NCI-H1436 (cell line): Measurements from ENCODE around the gene PRKACA.

Source experiments
- DNase-seq: peaks from one replicate; lab custom pipeline; 2025; lab: John Stamatoyannopoulos, UW

Gene PRKACA

DNA sequence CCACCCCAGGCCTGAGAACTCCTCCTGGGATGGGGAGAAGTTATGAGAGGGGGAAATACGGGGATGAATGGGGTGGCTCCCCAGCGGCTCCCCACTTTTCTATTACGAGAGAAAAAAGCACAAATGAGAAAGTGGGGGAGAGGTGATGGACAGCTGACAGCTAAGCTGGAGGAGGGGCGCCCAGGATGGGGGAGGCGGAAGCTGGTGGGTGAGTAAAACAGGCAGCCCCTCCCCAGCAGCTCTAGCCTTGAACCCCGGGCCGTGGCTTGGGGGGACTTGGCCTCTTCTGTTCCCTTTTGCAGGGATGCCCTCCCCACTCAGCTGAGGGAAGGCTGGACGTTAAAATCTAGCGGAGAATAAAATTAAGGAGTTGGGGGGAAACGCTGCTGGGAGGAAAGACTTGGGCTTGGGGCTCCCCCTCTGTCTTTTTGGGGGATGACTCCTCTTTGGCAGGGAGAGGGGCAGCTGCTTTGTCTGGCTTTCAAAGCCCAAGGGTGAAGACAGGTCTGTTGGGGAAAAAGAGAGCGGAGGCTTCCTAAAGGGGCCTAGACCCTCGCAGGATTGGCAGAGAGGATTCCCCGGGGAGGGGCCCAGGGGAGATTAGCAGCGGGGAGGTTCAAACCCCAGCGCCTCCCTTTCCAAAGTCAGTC, 25.6 kb downstream of the PRKACA start:
- DNase-seq = no peak

GRCh38 chr19:14091081-14091812, 26.3 kb downstream of the PRKACA start:
- peak; percentile 89 for DNase-seq

DNA sequence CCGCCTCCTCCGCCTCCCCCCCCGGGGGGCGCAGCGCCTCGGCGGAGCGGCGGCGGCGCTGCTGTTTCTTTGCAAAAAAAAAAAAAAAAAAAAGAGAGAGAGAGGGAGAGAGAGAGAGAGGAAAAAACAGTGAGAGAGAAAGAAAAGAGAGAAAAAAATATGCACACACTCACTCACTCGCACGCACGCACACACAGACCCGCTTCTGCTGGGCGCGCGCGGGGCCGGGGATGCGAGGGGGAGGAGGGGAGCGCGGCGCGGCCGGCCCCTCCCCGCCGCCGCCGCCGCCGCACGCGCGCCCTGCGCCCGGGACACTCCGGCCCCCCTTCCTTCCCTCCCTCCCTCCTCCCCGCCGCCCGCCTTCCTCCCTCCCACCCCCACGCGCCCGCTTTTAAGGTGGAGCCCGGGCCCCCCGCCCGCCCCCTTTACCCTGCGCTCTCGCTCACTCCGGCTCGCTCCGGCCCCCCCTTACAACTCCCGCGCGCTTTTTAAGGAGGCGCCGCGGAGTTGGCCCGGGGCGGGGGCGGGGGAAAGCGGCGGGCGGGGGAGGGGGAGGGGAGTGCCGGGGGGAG, 27.0 kb downstream of the PRKACA start, which contains the start of gene SAMD1:
Gene SAMD1 (minus strand): TSS at position 243 of the 572 bp plus-strand sequence.
- peak; percentile 89 for DNase-seq

GRCh38 chr19:14089662-14090508, 27.7 kb downstream of the PRKACA start:
- peak; percentile 18 for DNase-seq

- DNase-seq = no peak
These were observed 28.2 kb downstream of the PRKACA start for GRCh38 chr19:14089412-14089661.

DNA sequence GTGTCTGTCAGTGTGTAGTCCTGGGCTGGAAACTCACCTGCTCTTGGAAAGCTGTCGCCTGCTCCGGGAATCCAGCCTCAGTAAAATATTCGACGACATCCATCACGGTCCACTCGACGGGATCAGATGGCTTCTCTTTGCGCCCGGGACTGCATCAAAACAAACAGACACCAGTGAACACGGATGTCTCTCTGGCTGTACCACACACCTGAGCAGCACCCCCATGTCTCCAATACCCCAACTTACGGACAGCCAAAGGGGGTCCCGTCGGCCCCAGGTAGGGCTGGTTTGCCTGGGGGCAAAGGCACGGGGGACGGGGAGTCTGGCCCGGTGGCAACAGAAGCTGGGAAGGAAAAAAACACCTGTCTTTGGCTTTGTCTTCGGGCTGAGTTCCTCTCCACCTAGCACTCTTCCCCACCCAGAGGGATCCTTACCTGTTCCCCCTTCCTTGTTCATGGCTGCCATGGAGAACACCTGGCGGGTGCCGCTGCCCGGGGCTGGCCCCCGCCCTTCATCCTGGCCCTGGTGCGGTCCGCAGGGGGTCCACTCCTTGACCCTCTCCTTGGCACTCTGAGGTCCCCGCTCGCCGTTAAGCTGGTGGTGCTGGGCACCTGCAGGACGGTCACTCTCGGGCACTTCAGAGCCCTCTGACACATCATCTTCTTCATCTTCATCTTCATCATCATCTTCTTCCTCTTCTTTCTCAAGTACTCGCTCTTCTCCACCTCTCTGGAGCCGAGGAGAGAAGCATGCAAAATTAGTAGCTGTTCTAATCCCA, 28.7 kb downstream of the PRKACA start:
- DNase-seq = no peak

- DNase-seq = no peak
These were observed 31.5 kb downstream of the PRKACA start for GRCh38 chr19:14086098-14086497.

DNA sequence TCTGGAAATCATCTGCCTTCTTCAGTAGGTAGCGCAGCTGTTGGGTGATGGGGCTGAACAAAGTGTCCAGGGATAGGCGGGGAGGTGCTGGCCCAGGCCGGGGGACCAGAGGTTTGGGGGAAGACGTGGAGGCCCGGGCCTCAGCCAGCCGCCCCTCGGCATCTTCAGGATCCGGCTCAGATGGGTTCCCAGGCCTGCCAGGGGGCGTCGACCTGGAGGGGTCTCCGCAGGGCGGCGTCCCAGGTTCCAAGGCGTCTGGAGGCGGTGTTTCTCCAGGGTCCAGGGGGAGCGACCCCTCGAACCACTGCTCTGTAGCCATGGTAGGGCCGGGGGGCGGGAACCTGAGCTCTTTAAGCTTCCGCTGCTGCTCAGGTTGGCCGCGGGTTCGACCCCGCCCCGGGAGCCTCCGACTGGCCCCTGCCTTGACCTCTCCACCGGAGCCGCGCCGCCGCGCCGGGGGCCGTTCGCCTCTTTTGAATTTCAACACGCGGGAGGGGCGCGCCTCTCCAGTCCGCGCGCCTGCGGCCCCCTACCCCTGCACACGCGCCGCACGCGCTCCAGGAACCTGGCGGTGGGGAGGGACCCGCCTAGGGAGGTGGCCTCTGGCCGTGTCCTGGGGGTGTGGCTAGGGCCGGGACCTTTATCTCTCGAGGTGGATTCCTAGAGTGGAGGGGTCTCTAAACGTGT, 32.1 kb downstream of the PRKACA start, which contains the start of gene C19orf67:
Gene C19orf67 (minus strand): TSS at position 475 of the 687 bp plus-strand sequence. CDS start 156 bp downstream, at position 319.
- no peak for DNase-seq

- no peak for DNase-seq
These were observed 34.9 kb downstream of the PRKACA start for GRCh38 chr19:14082675-14082960.

DNA sequence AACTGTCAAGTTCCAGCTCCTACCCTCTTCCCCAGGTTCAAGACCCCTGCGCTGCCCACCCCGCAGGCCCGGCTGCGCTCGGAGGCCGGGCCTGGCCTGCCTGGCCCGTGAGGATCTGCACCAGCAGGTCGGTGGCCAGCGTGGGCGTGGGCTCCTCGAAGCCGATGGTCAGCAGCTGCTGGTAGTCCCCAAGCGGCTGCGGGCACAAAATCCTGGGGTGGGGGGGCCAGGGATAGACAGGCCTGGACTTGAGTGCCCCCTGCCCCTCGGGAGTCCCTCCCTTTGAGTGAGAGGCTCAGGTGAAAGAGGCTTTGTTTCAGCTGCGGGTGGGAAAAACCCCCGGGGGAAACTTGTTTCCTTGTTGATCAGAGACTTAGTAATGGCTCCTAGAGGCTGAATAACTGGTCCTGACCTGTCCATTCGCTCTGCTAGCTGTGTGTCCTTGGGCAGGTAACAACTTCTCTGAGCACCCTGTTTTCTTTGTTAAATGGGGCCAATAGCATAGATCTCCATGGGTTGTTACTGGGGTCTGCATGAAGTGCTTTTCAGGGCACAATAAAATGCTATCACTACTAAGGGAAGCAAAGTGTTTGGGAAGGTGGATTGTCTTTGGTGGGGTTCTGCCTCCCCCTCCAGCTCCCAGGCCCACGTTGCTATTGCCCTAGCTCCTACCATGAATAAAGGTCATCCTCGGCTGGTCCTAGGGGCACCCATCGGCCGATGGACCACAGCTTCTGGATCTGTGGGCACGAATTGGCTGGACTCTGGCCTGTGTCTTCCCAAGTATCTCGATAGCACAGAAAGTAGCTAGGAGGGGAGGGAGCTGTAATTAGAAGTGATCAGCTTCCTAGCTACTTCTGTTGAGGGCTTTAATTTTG, 35.5 kb downstream of the PRKACA start:
- no peak for DNase-seq

GRCh38 chr19:14080887-14081796, 36.4 kb downstream of the PRKACA start:
- DNase-seq = peak; percentile 98

DNA sequence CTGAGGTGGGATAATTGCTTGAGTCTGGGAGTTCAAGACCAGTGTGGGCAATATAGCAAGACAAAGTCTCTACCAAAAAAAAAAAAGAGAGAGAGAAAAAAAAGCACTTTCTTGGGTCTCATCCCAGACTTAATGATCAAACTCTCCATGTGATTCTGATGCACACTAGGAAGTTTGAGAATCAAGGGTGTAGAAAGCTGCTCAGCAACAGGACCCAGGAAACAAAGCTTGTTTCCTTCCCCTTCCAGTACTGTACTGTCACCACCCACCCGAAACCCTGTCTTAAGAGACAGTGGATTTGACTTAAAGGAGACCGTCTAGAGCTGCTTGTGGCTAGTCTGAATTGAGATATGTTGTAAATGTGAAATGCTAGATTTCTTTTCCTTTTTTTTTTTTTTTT, 39.2 kb downstream of the PRKACA start:
- DNase-seq = no peak

DNA sequence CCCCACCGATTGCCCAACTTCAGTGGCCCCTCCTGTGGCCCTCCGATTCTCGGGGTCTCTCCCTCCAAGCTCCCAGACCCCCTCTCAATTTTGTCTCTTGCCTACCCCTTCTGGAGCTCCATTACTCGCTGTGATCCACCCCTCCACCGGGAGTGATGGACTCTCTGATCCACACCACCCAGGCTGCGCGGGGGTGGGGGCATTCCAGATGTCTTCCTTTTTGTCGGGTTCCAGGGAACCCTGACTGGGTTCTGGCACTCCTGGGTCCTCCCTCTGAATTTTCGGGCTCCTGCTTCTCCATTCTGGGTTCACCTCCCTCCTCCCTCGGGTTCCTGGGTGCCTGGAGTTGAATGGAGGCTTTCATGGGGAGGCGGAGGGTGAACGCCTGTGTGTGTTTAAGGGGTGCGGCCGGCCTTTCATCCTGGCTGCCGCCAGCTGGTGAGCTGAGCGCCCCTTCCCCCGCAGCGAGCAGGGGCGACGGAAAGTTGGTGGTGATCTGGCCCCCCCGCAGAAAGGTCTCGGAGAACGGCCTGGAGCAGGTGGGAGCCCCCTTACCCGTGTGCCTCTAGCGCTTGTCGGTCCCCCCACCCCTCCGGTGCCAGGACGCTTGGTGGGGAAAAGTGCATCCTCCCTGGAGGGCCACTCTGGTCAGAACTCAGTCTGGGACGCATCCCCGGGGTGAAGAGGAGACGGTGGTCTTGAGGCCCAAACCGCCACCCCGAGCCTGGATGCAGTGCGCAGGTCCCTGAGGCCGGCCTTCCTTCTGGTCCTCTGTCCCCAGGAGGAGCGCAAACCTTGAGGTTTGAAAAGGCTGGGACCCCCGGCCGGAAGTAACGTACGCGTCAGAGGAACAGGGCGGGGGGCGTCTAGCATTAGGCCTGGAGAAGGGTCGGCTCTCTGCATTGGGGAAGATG, 43.4 kb downstream of the PRKACA start:
- DNase-seq = no peak

- DNase-seq = peak; percentile 70
These were observed 44.2 kb downstream of the PRKACA start for GRCh38 chr19:14073261-14073924.

- DNase-seq = peak; percentile 27
These were observed 44.9 kb downstream of the PRKACA start, which contains the start of gene MISP3 for GRCh38 chr19:14072535-14073260. MISP3 (plus strand) TSS chr19:14072786; CDS start chr19:14073310, 524 bp downstream.

- no peak for DNase-seq
These were observed 47.1 kb downstream of the PRKACA start for GRCh38 chr19:14070268-14071050.
